Right lobe of liver (tissue), 6 donors: ENCODE data around the gene AMPD2. TPM values are rescaled to one million over a fixed set of nuclear protein-coding genes. Genes with fewer than 3 reads are reported as not detected.
"Not testable (repeated sequence)": the region's sequence is repeated elsewhere in the genome, so short reads cannot be mapped to it uniquely, and the experiment has no call there.

Source experiments
- ATAC-seq, 4 donors: fragments of 200-7000 bp; cut with Tn5 transposase; one replicate each; pipeline ENCODE4 v1.9.1; 2020; ENCODE audit warnings: mild to moderate bottlenecking in 4 of 4, moderate library complexity in 4 of 4
- DNase-seq, 3 donors: peaks; one replicate each; pipeline ENCODE4 v3.0.0-alpha.2; 2020
- H3K27ac ChIP-seq, 3 donors: fragments of 200-600 bp; one replicate each; pipeline ENCODE4 v1.8.0; 2022
- H3K27me3 ChIP-seq, 2 donors: fragments of 200-600 bp; one replicate each; pipeline ENCODE4 v1.8.0; 2022
- H3K36me3 ChIP-seq, 4 donors: fragments of 200-600 bp; sonication (generic) in 1 of 4; one replicate each; pipeline versions ENCODE4 v1.5.1 to v1.8.0; 2017 to 2022; ENCODE audit warnings: control low read depth in 1 of 4
- H3K4me1 ChIP-seq, 4 donors: fragments of 200-600 bp; sonication (generic) in 1 of 4; one replicate each; pipeline versions ENCODE4 v1.5.1 to v1.8.0; 2017 to 2022; ENCODE audit warnings: control low read depth in 1 of 4
- H3K4me3 ChIP-seq, 3 donors: fragments of 200-600 bp; one replicate each; pipeline ENCODE4 v1.8.0; 2022
- H3K9me3 ChIP-seq, 4 donors: fragments of 200-600 bp; sonication (generic) in 1 of 4; one replicate each; pipeline versions ENCODE4 v1.5.1 to v1.8.0; 2017 to 2022; ENCODE audit warnings: control low read depth in 1 of 4
- POLR2A ChIP-seq: fragments of 450-650 bp; IDR thresholded peaks from one replicate; pipeline ENCODE4 v1.6.1; 2017; ENCODE audit warnings: antibody characterized with exemption, mild to moderate bottlenecking
- WGBS: methylation state at CpG from one replicate; pipeline ENCODE4 v1.1.6; 2018; ENCODE audit warnings: low coverage, low lambda C conversion rate; ENCODE audit not compliant: insufficient coverage; ENCODE audit errors: missing lambda C conversion rate; 5-methylcytosine and 5-hydroxymethylcytosine counted together
- intact Hi-C, 2 donors: fragments of 100-400 bp; cut with DNase I; formaldehyde crosslinking; loops; one replicate each; pipeline versions ENCODE4 v1.11.2 to v1.14.1; 2022
- total RNA-seq, 6 experiments: library from RNA; depleted of rRNA in 2 of 6; stranded (reverse); fragments of >200 nt in 2 of 6; fragmentation: NEBNext Ultra II Directional in 3 of 6; extraction: Animal tissue kit (Norgen Biotek cat#: 25700) in 3 of 6; gene quantifications; one replicate each; pipeline versions ENCODE4 v1.1.0 to v1.2.4, GENCODE V29; 2016 to 2023
- TF ChIP-seq, protein P1 (sequence below), 4 donors: fragments of 200-600 bp in 3 of 4; fragments of 450-650 bp in 1 of 4; IDR thresholded peaks; one replicate each; pipeline versions ENCODE4 v1.5.1 to v1.8.0; 2016 to 2022; ENCODE audit warnings: antibody characterized with exemption in 4 of 4, mild to moderate bottlenecking in 2 of 4
- donor health status: DM: no; HTN: yes; CAD: no.
- donor health status: DM: no; HTN: no; CAD: no.
- donor health status: DM: no; HTN: no; CAD: no.
- donor health status: DM: no; HTN: yes; CAD: no.
- donor health status: DM: no; HTN: yes; CAD: no.

Gene AMPD2
- total RNA-seq, 6 experiments from 2014 or later, result 29.1 to 59.1 (median 37.2) TPM

DNA sequence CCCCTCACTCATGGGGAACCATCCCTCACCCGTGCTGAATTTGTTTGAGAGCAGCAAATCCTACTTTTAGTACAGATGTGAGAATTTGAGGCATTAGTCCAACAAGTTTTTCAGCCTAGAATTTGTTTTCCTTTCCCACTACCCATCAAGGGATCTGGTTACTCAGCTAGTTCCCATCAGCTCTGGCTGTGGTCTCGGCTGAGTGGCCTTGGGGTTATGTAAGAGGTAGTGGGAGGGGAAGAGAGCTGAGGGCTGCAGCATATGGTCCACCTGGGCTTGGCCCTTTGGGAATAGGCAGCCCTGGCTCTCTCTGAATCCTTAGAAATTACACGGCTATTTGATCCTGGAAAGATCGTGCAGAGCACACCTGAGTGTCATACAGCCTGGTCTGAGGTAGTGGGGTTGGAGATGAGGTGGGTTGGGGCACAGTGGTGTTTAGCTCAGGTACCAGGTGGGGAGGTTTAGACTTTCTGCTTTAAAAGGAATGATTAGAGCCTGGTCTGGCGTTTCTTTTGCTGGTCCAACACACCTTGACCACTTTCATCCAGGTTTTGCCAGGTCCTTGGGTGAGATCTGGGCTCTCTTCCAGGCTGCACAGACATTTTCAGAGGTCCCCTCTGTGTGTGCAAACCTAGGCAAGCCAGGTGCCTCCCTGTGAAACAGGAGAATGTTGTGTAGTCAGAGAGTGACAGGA, 40.5 kb downstream of the AMPD2 start:
- H3K27me3 ChIP-seq, result no peaks in the 10 kb centered on the region
- no peak for ATAC-seq
- WGBS, result 78% methylated on average over 3 of the region's 5 CpGs
- peaks cover 0 to 4% (median 0%) of the 10 kb centered on the region in 4 donors for H3K4me1 ChIP-seq
- intact Hi-C loops, result no loop called here
- H3K9me3 ChIP-seq, result no peaks in the 10 kb centered on the region
- no peak overlapping the region for H3K27ac ChIP-seq
- TF ChIP-seq POLR2A, result no peak
- TF ChIP-seq, protein P1, sequence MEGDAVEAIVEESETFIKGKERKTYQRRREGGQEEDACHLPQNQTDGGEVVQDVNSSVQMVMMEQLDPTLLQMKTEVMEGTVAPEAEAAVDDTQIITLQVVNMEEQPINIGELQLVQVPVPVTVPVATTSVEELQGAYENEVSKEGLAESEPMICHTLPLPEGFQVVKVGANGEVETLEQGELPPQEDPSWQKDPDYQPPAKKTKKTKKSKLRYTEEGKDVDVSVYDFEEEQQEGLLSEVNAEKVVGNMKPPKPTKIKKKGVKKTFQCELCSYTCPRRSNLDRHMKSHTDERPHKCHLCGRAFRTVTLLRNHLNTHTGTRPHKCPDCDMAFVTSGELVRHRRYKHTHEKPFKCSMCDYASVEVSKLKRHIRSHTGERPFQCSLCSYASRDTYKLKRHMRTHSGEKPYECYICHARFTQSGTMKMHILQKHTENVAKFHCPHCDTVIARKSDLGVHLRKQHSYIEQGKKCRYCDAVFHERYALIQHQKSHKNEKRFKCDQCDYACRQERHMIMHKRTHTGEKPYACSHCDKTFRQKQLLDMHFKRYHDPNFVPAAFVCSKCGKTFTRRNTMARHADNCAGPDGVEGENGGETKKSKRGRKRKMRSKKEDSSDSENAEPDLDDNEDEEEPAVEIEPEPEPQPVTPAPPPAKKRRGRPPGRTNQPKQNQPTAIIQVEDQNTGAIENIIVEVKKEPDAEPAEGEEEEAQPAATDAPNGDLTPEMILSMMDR (IDR thresholded peaks at IDR 0.05), result no peak
- DNase-seq, result no peak
- no peaks in the 10 kb centered on the region for H3K36me3 ChIP-seq
- no peak overlapping the region for H3K4me3 ChIP-seq

DNA sequence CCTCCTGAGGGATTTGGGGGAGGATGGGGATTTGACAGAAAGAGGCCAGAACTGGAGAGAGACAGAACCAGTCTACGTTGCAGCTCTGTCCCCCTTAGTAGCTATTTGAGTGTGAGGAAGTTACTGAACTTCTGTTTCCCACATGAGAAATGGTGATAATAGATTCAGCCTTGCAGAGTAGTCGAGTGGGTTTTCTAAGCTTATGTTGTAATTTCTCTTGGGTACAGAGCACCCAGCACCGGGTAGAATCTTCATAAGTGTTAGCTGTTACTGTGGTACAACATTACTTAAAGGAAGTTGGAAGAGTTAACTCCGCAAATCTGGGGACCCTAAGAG, 41.0 kb downstream of the AMPD2 start:
- DNase-seq, H3K36me3 ChIP-seq, H3K4me1 ChIP-seq, ATAC-seq, H3K27ac ChIP-seq, H3K9me3 ChIP-seq, intact Hi-C loops, H3K27me3 ChIP-seq, H3K4me3 ChIP-seq: not testable (repeated sequence)
- WGBS, result 78% methylated on average over 2 of the region's 4 CpGs

DNA sequence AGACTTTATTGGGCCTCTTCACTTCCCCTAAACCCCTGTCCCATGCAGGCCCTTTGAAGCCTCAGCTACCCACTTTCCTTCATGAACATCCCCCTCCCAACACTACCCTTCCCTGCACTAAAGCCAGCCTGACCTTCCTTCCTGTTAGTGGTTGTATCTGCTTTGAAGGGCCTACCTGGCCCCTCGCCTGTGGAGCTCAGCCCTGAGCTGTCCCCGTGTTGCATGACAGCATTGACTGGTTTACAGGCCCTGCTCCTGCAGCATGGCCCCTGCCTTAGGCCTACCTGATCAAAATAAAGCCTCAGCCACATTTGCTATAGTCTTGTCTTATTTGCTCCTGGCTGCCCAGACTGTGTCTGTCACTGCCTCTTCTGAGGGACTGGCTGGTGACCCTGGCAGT, 41.8 kb downstream of the AMPD2 start:
- no CpG with 5 or more reads among the region's 2 CpGs for WGBS
- Histone ChIP-seq H3K27ac (no peak overlapping the region), H3K36me3 (no peaks in the 10 kb centered on the region), H3K4me1 (no peaks in the 10 kb centered on the region), H3K27me3 (no peaks in the 10 kb centered on the region), H3K9me3 (no peaks in the 10 kb centered on the region), H3K4me3 (no peak overlapping the region)
- ATAC-seq, result no peak
- DNase-seq, result no peak
- intact Hi-C loops, result no loop called here
- TF ChIP-seq POLR2A, result no peak
- TF ChIP-seq, protein P1 (IDR thresholded peaks at IDR 0.05), result no peak

DNA sequence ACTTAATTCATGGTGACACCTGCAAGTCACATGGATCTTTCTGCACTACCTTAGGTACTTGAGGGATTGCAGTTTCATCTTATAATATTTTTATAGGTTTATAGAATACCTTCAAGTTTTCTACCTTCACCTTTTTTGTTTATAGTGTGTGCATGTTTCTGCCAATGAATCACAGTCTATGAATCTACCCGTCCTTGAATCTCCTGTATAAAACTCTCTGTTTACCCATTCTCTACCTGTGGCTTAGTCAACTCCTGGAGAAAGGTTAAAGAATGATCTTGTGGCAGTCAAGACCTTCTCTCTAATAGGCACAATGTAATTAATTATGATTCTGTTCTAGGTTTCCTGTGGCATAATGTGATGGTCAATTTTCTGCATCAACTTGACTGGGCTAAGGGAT, 45.0 kb downstream of the AMPD2 start:
- DNase-seq (no peak), ATAC-seq (no peak)
- H3K4me1 ChIP-seq, result no peaks in the 10 kb centered on the region
- intact Hi-C loops, result no loop called here
- no peak overlapping the region for H3K27ac ChIP-seq
- H3K36me3 ChIP-seq, result no peaks in the 10 kb centered on the region
- H3K4me3 ChIP-seq, result no peak overlapping the region
- TF ChIP-seq, protein P1 (IDR thresholded peaks at IDR 0.05), result no peak
- TF ChIP-seq POLR2A, result no peak
- WGBS, result 69% methylated on average over 1 of the region's 1 CpG
- no peaks in the 10 kb centered on the region for H3K27me3 ChIP-seq
- no peaks in the 10 kb centered on the region for H3K9me3 ChIP-seq

DNA sequence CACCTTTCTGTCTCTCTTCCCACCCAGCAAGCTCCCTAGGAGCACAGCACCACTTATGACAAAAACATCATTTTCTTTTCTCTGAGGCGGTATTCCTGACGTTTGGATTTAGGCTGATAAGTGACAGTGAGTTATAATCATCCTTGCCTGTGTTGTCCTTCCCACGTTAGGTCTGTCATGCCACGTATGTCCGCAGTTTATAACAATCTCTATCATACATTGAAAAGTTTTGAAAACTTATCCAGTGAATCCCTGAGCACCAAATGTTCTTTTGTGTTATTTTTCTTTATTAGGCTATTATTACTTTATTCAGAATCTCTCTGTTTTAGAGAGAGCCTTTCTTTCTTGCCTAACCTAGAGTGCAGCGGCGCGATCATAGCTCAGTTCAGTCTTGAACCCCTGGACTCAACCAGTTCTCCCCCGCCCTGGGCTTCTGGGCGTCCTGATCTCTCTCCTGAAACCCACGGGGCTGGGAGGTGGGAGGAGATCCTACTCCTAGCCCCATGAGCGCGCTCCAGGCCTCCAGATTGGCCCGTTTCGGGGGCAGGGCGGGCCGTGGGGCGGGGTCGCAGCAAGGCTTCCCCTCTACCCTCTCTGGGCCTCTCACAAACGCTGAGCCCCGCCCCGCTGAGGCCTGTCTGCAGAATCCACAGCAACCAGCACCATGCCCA, 48.0 kb downstream of the AMPD2 start, which contains the start of gene GSTM2:
GSTM2 (plus strand) TSS at position 606 of the 671 bp plus-strand sequence; CDS start at position 665, 59 bp downstream.
- Histone ChIP-seq H3K27me3 (no peaks in the 10 kb centered on the region), H3K27ac (no peak within 1 kb of the TSS), H3K4me3 (peak within 1 kb of the TSS; percentile 28 to 31 (median 28)), H3K36me3 (no peaks in the 10 kb centered on the region), H3K4me1 (no peaks in the 10 kb centered on the region), H3K9me3 (no peaks in the 10 kb centered on the region)
- ATAC-seq (peak; percentile 97 to 100 (median 99)), DNase-seq (peak; percentile 76 to 86 (median 84))
- TF ChIP-seq POLR2A, result no peak
- TF ChIP-seq, protein P1 (IDR thresholded peaks at IDR 0.05), result no peak
- intact Hi-C loops, result no loop called here
- 33% methylated on average over 14 of the region's 22 CpGs for WGBS
